ENCODE results near the gene SLC66A3. TPM values are rescaled to one million over a fixed set of nuclear protein-coding genes. Genes with fewer than 3 reads are reported as not detected.

SLC66A3 gene
- total RNA-seq, 2 experiments from 2014 or later: 21.6 to 23.4 TPM

DNA sequence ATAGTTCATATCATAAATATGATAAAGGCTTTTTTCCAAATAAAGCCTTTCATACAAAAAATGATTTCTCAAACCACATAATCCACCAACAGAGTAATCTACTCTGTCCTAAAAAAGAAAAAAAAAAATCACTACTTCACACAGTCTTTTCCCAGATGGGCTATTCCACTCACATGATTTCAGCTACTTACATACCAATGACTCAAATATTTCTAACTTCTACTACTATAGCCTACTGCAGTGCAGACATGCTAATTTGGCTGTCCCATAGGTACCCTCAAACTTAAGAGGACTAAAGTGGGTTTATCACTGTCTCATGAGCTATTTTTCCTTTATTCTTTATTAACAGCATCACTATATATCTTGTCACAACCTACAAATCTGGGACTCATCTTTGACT, 57.4 kb downstream of the SLC66A3 start:
- POLR2A ChIA-PET: interaction anchor here (0.7 kb wide), 1 partner anchor 48 kb away, joined by 3 read pairs; no protein-coding TSS in a partner anchor
- H3K4me1 Mint-ChIP-seq: no peaks in the 10 kb centered on the region
- no peak overlapping the region for H3K4me3 Mint-ChIP-seq
- CTCF ChIA-PET: no interaction called here
- no peak for DNase-seq
- H3K9me3 Mint-ChIP-seq: no peaks in the 10 kb centered on the region
- no peaks in the 10 kb centered on the region for H3K27me3 Mint-ChIP-seq
- H3K27ac Mint-ChIP-seq: no peak overlapping the region
- peaks cover 15% of the 10 kb centered on the region for H3K36me3 Mint-ChIP-seq (ENCODE audit: low read depth)

- ChIA-PET POLR2A (no interaction called here), CTCF (no interaction called here)
- no peak overlapping the region for H3K27ac Mint-ChIP-seq
- DNase-seq: no peak
- H3K4me1 Mint-ChIP-seq: no peaks in the 10 kb centered on the region
- H3K9me3 Mint-ChIP-seq: no peaks in the 10 kb centered on the region
- H3K4me3 Mint-ChIP-seq: no peak overlapping the region
- peaks cover 15% of the 10 kb centered on the region for H3K36me3 Mint-ChIP-seq (ENCODE audit: low read depth)
- no peaks in the 10 kb centered on the region for H3K27me3 Mint-ChIP-seq
Measured at GRCh38 chr2:11213090-11213638, 57.9 kb downstream of the SLC66A3 start.

DNA sequence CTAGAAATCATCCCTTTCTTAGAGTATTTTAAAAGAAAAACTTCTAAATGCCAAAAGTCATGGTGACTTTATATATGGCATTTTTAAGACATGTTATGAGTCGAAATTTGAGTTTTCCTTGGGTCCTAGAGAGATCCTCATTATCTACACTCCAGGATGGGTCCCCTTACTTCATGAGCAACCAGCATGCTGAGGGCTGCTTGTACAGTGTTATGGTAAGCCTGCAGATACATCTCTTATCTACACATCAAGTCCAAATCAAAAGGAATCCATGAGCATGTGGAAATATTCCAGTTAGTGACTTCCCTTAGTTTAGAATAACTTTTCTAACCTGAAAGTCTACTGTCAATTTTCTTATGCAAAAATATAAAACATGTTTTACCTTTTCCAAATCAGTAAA, 58.7 kb downstream of the SLC66A3 start:
- Mint-ChIP-seq H3K36me3 (ENCODE audit: low read depth) (peaks cover 15% of the 10 kb centered on the region), H3K27me3 (no peaks in the 10 kb centered on the region), H3K4me1 (no peaks in the 10 kb centered on the region), H3K9me3 (no peaks in the 10 kb centered on the region), H3K27ac (no peak overlapping the region), H3K4me3 (no peak overlapping the region)
- ChIA-PET POLR2A (no interaction called here), CTCF (no interaction called here)
- DNase-seq: no peak

DNA sequence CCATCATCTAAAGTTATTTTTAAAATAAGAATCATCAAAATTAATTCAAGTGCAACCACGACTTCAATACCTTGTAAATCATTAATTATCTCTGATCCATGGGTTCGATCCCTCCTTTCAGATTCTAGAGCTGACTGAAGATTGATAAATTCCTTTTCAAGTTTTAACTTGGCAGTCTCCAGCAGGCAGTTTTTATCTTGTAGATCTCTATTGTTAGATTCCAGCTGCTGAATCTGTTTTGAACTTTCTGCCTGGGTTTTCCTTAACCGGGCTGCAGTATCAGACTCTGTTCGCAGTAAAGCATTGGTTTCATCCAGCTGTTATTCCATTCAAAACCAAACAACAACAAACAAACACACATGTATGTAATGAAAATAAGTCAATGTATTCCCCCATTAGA, 59.5 kb downstream of the SLC66A3 start:
- H3K36me3 Mint-ChIP-seq (ENCODE audit: low read depth): peaks cover 14% of the 10 kb centered on the region
- ChIA-PET CTCF (interaction anchor here (0.9 kb wide), 1 partner anchor 11 kb away, joined by 3 read pairs; no protein-coding TSS in a partner anchor), POLR2A (no interaction called here)
- H3K4me3 Mint-ChIP-seq: no peak overlapping the region
- no peak for DNase-seq
- H3K27me3 Mint-ChIP-seq: no peaks in the 10 kb centered on the region
- no peaks in the 10 kb centered on the region for H3K4me1 Mint-ChIP-seq
- no peaks in the 10 kb centered on the region for H3K9me3 Mint-ChIP-seq
- no peak overlapping the region for H3K27ac Mint-ChIP-seq

GRCh38 chr2:11215407-11215806, 60.1 kb downstream of the SLC66A3 start:
- Mint-ChIP-seq H3K9me3 (no peaks in the 10 kb centered on the region), H3K4me1 (no peaks in the 10 kb centered on the region), H3K4me3 (no peak overlapping the region), H3K27me3 (no peaks in the 10 kb centered on the region), H3K36me3 (ENCODE audit: low read depth) (peaks cover 15% of the 10 kb centered on the region), H3K27ac (no peak overlapping the region)
- DNase-seq: no peak
- ChIA-PET CTCF (interaction anchor here (1.5 kb wide), 1 partner anchor 9 kb away, joined by 5 read pairs; no protein-coding TSS in a partner anchor), POLR2A (no interaction called here)

GRCh38 chr2:11220445-11220844, 65.2 kb downstream of the SLC66A3 start:
- H3K4me3 Mint-ChIP-seq: no peak overlapping the region
- no peak overlapping the region for H3K27ac Mint-ChIP-seq
- H3K36me3 Mint-ChIP-seq (ENCODE audit: low read depth): peaks cover 13% of the 10 kb centered on the region
- H3K27me3 Mint-ChIP-seq: no peaks in the 10 kb centered on the region
- ChIA-PET CTCF (no interaction called here), POLR2A (no interaction called here)
- no peaks in the 10 kb centered on the region for H3K4me1 Mint-ChIP-seq
- no peak for DNase-seq
- no peaks in the 10 kb centered on the region for H3K9me3 Mint-ChIP-seq

- ChIA-PET CTCF (no interaction called here), POLR2A (no interaction called here)
- DNase-seq: no peak
Measured at GRCh38 chr2:11222845-11223244, 67.6 kb downstream of the SLC66A3 start.

DNA sequence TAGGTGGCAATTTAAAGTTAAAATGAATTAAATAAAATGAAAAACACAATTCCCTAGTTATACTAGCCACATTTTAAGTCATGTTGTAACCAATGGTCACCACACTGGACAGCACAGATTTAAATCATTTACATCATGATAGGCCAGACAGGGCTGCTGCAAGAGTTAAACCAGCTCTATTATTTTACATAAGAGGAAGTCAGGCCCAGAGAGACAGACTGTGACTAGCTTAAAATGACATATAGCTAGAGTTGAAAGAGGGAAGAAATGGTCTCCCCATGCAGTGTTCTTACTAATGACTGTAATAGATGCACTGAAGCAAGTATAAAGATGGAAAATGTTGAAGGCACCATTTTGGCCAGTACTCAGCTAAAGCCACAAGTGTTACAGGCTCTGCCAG, 69.6 kb downstream of the SLC66A3 start:
- ChIA-PET CTCF (no interaction called here), POLR2A (no interaction called here)
- no peak overlapping the region for H3K27ac Mint-ChIP-seq
- H3K9me3 Mint-ChIP-seq: no peaks in the 10 kb centered on the region
- no peaks in the 10 kb centered on the region for H3K4me1 Mint-ChIP-seq
- peaks cover 10% of the 10 kb centered on the region for H3K36me3 Mint-ChIP-seq (ENCODE audit: low read depth)
- H3K27me3 Mint-ChIP-seq: no peaks in the 10 kb centered on the region
- DNase-seq: no peak
- H3K4me3 Mint-ChIP-seq: no peak overlapping the region

More at GRCh38 chr2:11222845-11223244, 67.6 kb downstream of the SLC66A3 start:
- Mint-ChIP-seq H3K36me3 (ENCODE audit: low read depth) (peaks cover 10% of the 10 kb centered on the region), H3K4me3 (no peak overlapping the region), H3K27me3 (no peaks in the 10 kb centered on the region), H3K4me1 (no peaks in the 10 kb centered on the region), H3K9me3 (no peaks in the 10 kb centered on the region), H3K27ac (no peak overlapping the region)

DNA sequence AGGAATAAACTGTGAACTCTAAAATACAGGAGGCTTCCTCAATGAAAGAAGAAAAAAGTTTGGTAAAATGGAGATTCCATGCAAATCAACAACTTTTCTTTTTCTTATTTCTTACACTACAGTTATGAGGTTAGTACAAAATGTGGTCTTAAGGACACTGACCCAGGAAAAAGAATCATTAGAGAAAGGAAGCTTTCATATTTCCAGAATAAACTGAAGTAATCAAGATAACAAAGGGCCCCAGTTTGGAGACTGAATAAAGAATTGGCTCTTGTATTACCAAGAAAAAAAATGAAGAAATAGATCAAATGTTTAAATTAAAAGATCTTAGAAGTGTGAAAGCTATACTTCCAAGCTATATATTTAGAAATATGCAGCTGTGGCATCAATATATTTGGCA, 72.3 kb downstream of the SLC66A3 start:
- POLR2A ChIA-PET: no interaction called here
- Mint-ChIP-seq H3K36me3 (ENCODE audit: low read depth) (peaks cover 4% of the 10 kb centered on the region), H3K27me3 (no peaks in the 10 kb centered on the region), H3K27ac (no peak overlapping the region), H3K9me3 (no peaks in the 10 kb centered on the region), H3K4me1 (no peaks in the 10 kb centered on the region), H3K4me3 (no peak overlapping the region)
- CTCF ChIA-PET: no interaction called here
- no peak for DNase-seq

Other genes starting within 250 kb of the SLC66A3 start
- not detected for gene KCNF1, start 243.5 kb upstream of the SLC66A3 start, total RNA-seq
- gene ROCK2, start 189.2 kb downstream of the SLC66A3 start, total RNA-seq: 10 to 100 TPM; 19.1 to 20.5 TPM

Data from activated CD4-positive, alpha-beta T cell treated with anti-CD3 and anti-CD28 coated beads, Interleukin-2, amount 10 ng/mL, durations not matched to agents 7 days and 5 days (primary cell).